Right renal cortex interstitium (tissue), 3 donors: Measurements from ENCODE around the gene DCHS2. TPM values are rescaled to one million over a fixed set of nuclear protein-coding genes. Genes with fewer than 3 reads are reported as not detected.

Experiments used
- DNase-seq, 3 donors: peaks; one replicate each; pipeline ENCODE4 v3.0.0-alpha.2; 2013; ENCODE audit warnings: low read depth in 3 of 3, low spot score in 2 of 3
- polyA plus RNA-seq, 3 donors: library from polyadenylated mRNA; unstranded; fragments of 120-200 nt; gene quantifications; one replicate each; pipeline ENCODE4 v1.2.1, GENCODE V29; 2013; ENCODE audit not compliant: insufficient read length in 3 of 3

Gene DCHS2, protein sequence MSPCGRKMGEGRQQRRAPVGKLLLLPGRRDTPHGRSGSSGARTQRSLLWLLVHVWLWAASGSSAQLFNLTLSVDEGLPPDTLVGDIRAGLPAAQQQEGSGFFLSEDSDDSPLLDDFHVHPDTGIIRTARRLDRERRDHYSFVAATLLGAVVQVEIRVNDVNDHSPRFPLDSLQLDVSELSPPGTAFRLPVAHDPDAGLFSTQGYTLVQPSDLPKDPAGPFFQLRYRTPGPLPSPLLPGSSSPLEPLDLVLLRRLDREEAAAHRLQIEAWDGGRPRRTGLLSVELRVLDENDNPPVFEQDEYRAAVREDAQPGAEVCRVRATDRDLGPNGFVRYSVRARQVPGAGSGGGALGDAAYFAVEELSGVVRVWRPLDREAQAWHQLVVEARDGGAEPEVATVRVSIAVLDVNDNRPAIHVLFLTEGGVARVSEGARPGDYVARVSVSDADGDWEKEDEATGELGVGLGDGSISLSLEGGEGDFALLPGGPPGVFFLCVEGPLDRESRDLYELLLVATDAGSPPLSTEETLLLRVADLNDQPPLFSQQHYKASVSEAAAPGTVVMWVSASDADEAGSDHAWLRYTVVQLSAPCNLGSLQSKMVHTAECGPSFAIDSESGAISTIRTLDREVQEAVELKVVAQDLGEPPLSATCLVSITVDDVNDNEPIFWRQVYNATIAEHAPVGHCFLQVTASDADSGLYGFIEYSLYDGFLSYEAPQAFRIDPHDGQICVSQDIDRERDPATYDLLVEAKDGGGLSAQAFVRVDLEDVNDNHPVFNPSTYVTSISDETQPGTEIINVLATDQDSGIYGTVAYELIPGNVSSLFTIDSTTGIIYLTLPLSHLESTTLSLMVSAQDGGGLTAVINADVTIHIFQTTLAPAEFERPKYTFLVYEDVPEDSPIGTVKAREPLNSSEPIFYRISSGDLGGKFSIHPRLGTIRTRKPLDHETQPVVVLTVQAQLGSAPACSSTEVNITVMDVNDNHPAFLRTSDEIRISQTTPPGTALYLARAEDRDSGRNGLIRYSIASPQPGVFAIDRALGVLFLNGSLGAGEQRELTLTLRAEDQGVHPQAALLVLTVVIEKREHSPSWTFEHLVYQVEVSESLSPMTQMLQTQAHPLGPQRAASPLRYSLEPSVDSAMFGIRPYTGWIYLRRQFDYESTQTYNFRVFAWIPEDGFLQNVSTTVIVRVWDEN (N-terminal part only)
- 1 to 10 TPM; 4.7 to 7.0 (median 4.9) TPM for polyA plus RNA-seq

DNA sequence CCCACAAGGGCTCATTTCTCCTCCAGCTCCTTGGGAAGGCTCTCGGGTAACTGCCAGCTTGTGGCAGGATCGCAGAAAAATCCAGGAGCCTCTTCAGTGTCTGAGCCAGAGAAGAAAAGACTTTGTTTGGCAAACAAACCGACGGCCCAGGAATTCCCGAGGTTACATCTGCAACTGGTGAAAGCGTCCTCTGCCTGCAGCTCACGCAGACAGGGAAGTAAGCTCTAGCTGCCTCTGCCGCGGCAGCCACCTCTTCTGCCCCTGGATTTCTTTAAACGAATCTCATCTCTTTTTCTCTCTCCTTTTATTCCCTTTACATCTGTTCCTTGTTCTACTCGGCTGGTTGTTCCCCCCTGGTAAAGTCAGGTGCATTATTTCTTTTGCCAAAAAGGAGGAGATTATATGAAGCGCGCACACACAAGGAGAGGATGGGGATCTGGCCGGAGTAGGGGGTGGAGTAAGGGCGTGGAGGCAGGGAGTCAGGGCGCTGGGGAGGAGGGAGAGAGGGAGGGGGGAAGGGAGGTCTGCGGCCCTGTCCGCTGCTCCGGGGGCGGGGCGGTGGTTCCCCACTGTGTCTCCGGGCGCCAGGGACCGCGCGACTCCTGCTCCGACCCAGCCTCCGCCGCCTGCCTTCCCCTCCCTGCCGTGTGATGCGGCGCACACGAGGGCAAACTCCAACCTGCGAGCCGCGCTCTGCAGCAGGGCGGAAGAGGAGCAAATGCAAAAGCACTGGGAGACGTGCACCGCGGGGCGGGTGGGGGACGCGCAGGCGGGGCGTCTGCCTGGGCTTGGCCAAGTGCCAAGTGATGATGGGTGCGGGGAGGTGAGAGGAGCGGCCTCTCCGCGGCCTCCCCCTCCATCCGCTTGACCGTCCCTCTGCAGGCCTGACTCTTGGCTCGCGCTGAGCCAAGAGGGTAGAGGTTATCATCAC is at the start of gene DCHS2:
DCHS2 (minus strand) TSS at position 459 of the 931 bp plus-strand sequence; CDS start at position 15, 444 bp downstream.
- DNase-seq = no peak

DNA sequence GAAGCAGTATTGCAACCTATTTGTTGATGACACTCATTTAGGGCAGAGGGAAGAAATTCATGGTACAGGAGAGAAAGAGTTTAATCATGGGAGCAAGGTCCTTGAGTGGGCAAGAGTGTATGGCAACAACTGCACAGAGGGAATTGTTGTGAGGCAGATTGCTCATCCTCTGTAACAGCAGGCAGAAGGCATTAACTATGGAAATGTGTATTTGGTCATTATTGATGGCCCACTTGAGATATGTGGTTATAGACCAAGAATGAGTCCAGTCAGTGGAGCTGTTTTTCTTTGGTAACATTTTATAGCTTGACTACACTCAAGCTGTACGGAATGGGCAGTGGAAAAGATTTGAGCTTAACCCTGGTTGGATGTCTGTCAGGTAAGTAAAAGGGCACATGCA is 42.7 kb upstream of the DCHS2 start:
- no peak for DNase-seq

DNA sequence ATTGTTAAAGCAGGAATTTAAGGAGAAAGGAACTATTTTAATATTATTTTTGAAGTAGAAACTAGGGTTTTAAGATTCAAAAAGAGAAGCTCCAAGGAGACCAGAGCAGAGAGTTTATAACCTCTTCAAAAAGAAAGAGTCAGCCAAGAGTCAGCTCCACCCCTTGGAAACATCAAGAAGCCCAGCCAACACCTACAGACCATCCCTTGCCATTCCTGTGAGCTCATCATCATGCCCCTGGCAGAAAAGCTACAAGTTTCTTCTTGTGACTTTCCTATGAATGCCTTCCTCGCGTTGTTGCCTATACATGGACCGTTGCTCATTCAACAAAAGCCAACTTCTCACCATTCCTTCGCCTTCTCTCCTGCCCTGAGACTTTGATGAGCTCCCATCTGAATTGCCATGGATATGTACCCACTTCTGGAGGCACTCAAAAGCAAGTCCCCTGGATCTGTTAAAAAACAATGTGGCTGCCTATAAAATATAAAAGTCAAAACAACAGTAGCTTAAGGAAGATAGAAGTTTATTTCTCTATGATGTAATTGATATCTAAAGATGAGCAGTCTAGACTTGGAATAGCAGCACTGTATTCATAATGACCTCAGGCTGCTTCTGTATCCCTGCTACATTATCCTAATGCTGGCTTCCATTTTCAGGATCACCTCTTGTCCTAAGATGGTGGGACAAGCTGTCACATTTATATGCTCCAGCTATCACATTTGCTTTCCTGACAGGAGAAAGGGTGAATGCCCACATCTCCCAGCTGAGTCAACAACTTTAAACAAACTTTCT is 38.3 kb upstream of the DCHS2 start:
- no peak for DNase-seq

DNA sequence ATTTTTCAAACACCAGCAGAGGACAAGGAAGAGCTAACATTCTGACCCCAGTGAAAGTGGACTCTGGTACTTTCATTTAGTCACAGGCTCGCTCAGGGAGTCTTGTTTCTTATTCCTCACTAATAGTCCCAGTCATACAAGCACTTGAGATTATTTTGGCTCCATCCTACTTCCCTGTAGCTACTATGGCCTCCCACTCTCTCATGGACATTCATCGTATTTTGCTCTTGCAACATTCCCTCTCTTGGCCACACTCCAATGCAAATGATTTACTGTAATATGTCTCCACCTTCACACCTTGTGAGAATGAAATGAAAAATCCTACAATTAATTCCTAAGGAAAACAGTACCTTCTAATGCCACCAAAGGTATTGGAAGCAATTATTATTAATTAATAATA is 37.3 kb upstream of the DCHS2 start:
- no peak for DNase-seq

DNA sequence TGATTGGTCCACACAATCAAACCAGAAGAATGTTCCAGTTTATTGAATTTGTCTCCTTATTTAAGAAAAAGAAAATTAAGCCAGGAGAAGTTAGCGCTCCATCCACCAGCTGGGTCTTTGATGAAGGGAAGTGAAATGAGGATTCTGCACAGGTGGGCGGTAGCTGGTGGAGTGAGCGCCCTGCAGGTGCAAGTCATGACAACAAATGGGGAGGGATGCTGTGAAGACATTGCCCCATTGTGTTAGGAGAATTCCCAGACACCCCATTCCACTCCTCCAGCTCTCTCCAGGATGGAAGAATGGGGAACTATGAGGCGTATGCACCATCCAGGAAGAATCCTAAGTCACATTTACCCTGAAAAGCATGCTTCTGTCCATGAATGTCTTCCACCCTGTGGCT is 35.7 kb upstream of the DCHS2 start:
- DNase-seq = no peak

DNA sequence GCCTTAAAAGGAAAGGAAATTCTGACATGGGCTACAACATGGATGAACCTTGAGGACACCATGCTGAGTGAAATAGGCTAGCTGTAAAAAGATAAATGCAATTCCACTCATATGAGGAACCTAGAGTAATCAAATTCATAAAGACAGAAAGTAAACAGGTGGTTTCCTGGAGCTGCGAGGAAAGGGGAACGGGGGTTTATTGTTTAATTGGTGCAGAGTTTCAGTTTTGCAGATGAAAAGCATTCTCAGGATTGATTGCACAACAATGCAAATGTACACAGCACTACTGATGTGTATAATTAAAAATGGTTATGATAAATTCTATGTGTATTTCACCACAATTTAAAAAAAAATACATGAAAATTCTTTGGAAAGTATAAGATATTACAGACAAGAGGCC is 34.6 kb upstream of the DCHS2 start:
- DNase-seq = no peak

DNA sequence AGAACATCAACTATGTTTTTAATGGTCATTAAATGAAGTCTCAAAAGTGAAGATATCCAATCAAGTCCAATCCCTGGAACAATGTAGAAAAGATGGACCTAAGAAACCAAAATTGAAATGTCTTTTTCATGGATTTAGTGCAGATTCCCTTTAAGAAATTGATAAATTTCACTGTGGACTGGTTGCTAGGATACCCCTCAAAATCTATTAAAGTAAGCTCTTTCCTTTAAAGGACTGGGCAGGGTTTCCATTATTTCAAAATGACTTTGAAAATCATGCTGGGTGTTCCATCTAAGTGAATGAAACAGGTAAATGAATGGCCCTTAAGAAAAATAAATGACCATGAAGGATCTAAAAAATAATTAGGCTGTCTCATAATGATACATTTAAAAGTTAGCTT is 30.0 kb upstream of the DCHS2 start:
- DNase-seq = no peak

DNA sequence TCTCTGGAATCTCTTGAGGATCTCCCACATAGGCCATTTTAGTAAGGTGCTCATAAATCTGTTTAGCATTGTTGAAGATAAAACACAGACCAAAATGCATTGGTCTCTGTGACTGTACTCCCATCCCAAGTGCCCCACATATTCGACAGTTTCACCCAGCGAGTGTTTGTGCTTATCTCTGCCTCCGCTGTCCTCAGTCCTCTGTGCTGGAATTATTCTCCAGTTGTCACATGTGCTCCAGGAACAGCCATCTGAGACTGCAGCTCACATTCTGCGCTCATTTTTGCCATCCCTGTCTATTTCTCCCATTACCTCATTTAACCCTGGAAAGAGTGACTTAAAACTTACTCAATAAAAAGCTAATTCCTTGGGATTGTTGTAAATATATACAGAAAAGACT is 27.6 kb upstream of the DCHS2 start:
- no peak for DNase-seq

DNA sequence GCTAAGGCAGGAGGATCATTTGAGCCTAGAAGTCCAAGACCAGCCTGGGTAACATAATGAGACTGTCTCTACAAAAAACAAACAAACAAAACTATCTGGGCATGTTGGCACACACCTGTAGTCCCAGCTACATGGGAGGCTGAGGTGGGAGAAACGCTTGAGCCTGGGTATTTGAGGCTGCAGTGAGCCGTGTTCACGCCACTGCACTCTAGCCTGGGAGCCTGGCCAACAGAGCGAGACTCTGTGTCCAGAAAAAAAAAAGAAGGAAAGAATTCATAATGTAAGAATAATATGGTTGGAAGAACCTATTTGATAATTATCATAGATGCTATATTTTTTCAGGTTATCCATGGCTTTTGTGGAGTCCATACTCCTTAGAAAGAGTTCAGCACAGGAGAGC is 26.0 kb upstream of the DCHS2 start:
- DNase-seq = no peak

DNA sequence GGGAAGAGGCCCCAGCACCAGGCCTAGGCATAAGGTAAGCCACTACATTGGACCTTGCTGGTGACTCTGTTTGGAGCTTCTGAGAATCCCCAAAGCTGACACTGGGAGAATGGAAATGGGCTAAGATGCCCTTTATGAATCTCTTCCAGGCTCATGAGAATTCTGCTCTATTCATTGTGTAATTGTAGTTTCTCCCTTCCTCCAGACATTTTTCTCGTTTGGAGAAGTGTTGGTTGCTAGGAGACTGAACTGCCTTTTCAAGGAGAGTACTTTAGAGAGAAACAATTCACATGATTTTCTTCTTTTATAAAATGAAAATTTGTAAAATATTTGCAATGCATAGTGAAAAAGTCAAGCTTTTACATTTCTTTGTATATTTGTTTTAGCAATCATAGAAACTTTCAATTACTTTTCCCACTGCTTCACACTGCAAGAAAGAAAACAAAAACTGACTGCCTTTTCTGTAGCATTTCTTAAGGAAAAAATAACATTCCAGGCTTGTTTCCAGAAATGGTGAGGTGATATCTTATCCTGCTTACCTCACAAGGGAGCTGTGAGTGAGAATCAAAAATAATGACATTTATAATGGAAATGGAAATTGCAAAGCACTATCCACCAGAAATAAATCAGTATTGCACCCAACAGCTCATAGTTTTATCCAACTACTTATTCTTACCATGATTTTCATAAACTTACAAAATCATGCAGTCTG is 24.9 kb upstream of the DCHS2 start:
- DNase-seq = no peak

DNA sequence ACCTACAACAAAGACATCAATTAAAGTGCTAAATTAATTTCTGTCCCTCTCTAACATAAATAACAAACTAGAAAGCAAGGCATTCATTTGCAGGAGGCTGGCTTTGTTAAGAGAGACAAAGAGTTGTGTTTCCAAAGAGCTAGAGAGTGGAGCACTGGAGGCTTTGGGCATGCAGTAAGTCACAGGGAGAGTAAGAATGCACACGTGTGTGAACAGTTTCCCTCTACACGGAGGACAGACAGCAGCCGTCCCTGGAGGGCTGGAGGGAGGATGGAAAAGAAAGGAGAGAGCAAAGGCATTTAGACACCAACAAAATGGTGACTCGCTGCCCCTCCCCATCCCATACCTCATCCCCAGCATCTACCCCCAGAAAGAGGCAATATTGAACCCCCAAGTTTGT is 20.4 kb upstream of the DCHS2 start:
- DNase-seq = no peak

DNA sequence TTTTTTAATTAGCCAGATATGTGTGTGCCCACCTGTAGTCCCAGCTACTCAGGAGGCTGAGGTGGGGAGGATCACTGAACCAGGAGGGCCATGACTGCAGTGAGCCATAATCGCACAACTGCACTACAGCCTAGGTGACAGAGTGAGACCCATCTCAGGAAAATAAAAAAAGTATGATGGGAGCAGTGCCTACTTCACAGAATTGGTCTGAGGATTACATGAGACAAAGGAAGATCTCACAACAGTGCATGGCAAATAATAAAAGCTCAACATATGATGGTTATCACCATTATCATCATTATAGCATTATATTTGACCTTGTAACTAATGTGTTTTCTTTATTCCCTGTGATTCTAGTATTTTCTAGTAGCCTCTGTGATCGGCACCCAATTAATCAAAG is 19.9 kb upstream of the DCHS2 start:
- DNase-seq = no peak

DNA sequence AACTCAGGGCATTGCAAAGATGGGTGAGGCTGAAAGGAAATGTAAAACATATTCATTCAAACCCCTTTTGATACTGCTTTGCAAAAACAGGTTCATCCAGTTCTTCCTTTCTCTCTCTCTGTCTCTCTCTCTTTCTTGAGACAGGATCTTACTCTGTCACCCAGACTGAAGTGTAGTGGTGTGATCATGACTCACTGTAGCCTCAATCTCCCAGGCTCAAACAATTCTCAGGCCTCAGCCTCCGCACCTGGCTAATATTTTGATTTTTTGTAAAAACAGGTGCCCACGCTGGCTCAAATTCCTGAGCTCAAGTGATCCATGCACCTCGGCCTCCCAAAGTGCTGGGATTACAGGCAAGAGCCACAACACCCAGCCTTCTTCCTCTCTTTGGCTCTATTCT is 15.6 kb upstream of the DCHS2 start:
- DNase-seq = no peak

DNA sequence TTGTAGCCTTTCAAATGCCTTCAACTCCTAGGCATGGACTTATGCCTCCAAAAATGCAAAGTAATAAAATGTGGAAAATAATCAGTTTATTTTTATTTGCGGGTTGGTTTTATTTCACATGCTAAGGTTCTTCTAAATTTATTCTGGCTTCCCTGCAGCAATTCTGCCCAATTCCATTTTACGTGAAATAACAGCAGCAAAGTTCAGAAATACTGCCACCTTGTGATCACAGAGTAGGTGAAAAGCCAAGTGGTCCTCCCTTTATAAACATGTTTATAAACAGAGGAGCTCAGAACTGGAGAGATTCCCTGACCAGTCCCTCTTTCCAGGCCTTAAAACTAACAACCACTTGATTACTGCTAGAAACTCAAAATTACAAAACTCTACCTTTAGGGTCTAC is 14.7 kb upstream of the DCHS2 start:
- peak in 1 of 3 donors; percentile 47 for DNase-seq

DNA sequence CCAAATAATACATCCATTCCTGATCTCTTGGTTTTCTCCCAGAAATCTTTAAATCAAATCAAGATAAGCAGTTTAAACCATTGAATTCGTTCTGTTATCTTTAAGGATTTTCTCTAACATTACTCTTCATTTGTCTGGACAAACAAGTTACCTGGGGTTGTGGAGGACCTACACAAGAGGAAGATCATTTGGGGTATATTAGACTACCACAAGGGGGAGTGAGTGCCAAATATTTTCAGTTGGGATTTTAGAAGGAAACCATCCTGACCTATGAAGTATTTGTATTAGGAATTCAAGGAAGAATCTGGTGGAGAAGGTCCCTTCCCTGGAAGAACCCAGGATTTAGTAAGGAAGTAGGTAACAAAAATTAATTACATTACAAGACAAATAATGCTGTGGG is 12.0 kb upstream of the DCHS2 start:
- DNase-seq = no peak

DNA sequence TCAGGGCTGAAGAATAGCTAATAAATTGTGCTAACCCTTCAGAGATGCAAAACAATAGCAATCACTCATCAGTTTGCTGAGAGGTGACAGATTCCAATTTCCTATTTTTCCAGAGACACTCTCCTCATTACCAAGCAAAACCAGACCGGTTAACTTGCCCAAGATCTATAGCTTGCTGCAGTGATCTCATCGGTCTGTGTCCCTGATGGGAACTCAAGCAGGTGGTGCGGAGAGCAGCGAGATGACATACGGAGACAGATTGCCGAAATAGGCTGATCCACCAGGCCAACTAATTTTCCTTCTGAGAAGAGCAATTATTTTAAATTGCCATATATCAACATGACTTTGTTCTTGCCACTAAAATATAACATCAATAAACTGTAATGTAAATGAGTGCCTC is 10.5 kb upstream of the DCHS2 start:
- no peak for DNase-seq

DNA sequence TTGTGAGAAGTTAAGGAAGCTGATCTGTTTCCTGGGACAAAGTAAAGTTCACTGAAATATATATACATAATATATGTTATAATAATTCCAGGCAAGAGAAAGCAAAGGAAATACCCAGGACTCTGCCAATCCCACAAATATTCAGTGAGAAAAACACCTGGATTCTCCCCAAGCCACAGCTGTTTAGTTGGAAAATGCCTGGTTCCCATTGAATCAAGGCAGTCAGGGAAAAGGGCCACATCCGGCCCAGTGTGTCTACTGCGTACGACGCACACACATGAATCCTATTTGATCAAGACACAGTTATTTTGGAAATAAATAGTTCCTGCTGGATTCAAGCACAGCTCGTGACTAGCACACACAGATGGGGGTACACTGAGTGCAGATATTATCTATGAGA is 6.3 kb upstream of the DCHS2 start:
- no peak for DNase-seq

DNA sequence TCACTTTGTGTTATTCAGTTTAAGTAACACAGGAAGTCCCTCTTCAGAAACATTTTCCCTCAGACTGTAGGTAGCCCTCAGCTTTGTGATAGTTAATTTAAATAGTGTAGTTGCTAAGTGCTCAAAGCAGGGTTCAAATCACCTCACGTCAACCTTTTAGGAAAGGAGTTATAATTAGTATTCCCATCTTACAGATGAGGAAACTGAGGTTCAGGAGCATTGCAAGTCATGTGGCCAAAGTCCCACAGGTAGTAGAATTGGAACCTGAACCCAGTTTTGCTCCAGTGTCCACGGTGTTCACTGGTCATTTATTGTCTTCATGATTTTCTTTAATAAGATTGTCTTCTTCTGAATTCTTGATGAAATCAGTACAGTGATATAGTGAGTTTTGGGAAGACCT is 4.3 kb upstream of the DCHS2 start:
- DNase-seq = no peak

DNA sequence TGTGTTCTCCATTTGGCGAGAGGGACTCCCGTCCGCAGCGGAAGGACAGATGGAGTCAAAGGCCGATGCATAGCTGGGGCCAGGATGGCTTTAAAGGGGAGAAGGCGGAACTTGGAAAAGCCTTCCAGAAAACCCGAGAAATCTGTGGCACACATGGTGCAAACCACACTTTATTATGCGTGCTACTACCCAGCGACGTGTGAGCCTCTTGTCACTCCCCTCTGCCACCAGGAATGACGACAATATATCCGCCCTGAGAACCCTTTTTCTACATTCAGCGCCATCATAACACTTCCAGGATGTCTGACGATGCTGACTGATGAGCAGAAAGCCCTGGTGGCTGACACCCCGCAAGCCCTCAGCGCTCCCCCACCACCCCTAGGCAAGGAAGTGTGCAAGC is 689 bp upstream of the DCHS2 start:
- no peak for DNase-seq
